ENCODE measurements around the gene RPL22. TPM values are rescaled to one million over a fixed set of nuclear protein-coding genes. Genes with fewer than 3 reads are reported as not detected.

The RPL22 gene
- total and polyA plus RNA-seq, 2 of the 8 experiments (the other 6 are each of a cell fraction or from before 2014, with no cell fraction given) = 133 to 521 TPM

DNA sequence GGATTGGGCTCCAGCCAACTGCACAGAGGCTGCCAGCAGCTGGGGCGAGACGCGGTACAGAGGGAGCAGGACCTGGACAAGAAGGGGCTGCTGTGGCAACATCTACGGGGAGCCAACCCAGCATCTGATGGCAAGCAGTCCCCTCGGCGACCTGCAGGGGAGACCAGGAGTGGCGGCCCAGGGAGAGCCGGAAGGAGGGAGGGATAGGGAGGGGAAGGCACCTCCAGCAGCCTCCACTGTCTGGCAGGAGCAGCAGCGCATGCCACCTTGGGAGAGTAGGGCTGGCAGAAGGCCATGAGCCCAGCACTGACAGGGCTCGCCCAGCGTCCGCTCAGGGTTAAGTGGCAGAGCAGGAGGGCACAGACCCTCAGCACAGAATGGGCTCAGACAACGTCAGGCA, 36.6 kb downstream of the RPL22 start:
- Histone ChIP-seq H2BK5ac (ENCODE audit: low read depth, low read length) (0 out of 2 replicates have a peak overlapping the region, but pooled peaks have one; percentile 40), H3K9me3 (ENCODE audit: insufficient read depth in 2 of 2, low read depth in 1 of 2, low read length in 1 of 2) (no peaks in the 10 kb centered on the region), H3K27ac (ENCODE audit: low read depth, low read length) (no peak overlapping the region), H2AK5ac (ENCODE audit: low read depth, low read length) (no peak overlapping the region), H3K23ac (ENCODE audit: insufficient read length) (no peak overlapping the region), H3K56ac (replicated peaks; ENCODE audit: insufficient read length, low read depth, low read length) (no peak overlapping the region), H3K18ac (ENCODE audit: extremely low read depth, low read length) (no peak overlapping the region; the same call in 1 of the 2 replicates), H4K8ac (ENCODE audit: extremely low read depth, insufficient read depth, low read length) (no peak overlapping the region), H2BK15ac (ENCODE audit: low read length) (no peak overlapping the region), H3K4ac (replicated peaks; ENCODE audit: insufficient read length, low read depth, low read length) (no peak overlapping the region), H4K20me1 (replicated peaks in 1 of 2; ENCODE audit: control insufficient read depth in 1 of 2, insufficient read depth in 2 of 2, low read length in 2 of 2) (peaks cover 3 to 7% of the 10 kb centered on the region in 2 experiments), H2BK120ac (replicated peaks; ENCODE audit: low read depth, low read length) (no peak overlapping the region), H4K91ac (replicated peaks; ENCODE audit: insufficient read length, low read length) (no peak overlapping the region), H3K23me2 (ENCODE audit: low read depth, low read length) (no peaks in the 10 kb centered on the region), H2AFZ (ENCODE audit: low read length) (no peak overlapping the region), H4K5ac (ENCODE audit: insufficient read length, low read depth, low read length) (no peak overlapping the region), H3K14ac (ENCODE audit: insufficient read length) (no peak overlapping the region), H3K4me3 (ENCODE audit: extremely low read depth in 1 of 4, insufficient read depth in 2 of 4, low read depth in 3 of 4, low read length in 4 of 4) (no peak overlapping the region), H3K4me1 (replicated peaks in 1 of 4; ENCODE audit: control insufficient read depth in 3 of 4, insufficient read depth in 4 of 4, low read length in 3 of 4) (peaks cover 0 to 8% (median 2%) of the 10 kb centered on the region in 4 experiments; a peak in 4 of 7 replicates), H3K79me1 (ENCODE audit: low read depth, low read length) (no peaks in the 10 kb centered on the region), H3K36me3 (ENCODE audit: control insufficient read depth in 2 of 4, insufficient read depth in 4 of 4, low read length in 3 of 4) (no peaks in the 10 kb centered on the region), H3K9ac (replicated peaks in 1 of 4; ENCODE audit: extremely low read depth in 1 of 4, low read depth in 3 of 4, low read length in 3 of 4) (no peak overlapping the region), H3K27me3 (replicated peaks in 1 of 4; ENCODE audit: control insufficient read depth in 3 of 4, extremely low read depth in 1 of 4, insufficient read depth in 3 of 4, low read length in 3 of 4) (no peaks in the 10 kb centered on the region; a peak in 1 of 7 replicates), H2BK20ac (ENCODE audit: low read length) (no peak overlapping the region), H2BK12ac (ENCODE audit: low read depth, low read length) (no peak overlapping the region), H3K79me2 (ENCODE audit: control insufficient read depth in 1 of 2, insufficient read depth in 2 of 2, low read length in 2 of 2) (no peaks in the 10 kb centered on the region), H3K4me2 (ENCODE audit: insufficient read depth in 1 of 2, low read depth in 2 of 2, low read length in 2 of 2) (no peak overlapping the region)
- ChIA-PET CTCF (ENCODE audit: partially characterized antibody) (interaction anchor here (1.1 to 4.7 kb wide), 7 partner anchors 8 to 110 kb away, joined by 3 to 40 read pairs (median 4); no protein-coding TSS in a partner anchor), POLR2A (ENCODE audit: partially characterized antibody) (no interaction called here)
- DNase-seq (ENCODE audit: low read depth in 1 of 2, low spot score in 2 of 2) (no peak), FAIRE-seq (no peak)
- TF ChIP-seq RFX5 (IDR thresholded peaks at IDR 0.05; ENCODE audit: borderline replicate concordance, low read depth, low read length) (no peak), POLR2AphosphoS5 (IDR thresholded peaks at IDR 0.05; ENCODE audit: low read depth, low read length) (no peak), RAD21 (IDR thresholded peaks at IDR 0.05 in 1 of 2, conservative IDR thresholded peaks at IDR 0.05 in 1 of 2; ENCODE audit: low read depth in 2 of 2, low read length in 2 of 2) (peak in 1 of 2 experiments; percentile 44; a peak in 1 of 4 replicates), KDM5A (IDR thresholded peaks at IDR 0.05; ENCODE audit: low read length) (no peak), SAP30 (IDR thresholded peaks at IDR 0.05; ENCODE audit: insufficient read depth, insufficient replicate concordance, low read length) (no peak)
- TF ChIP-seq, protein P1, sequence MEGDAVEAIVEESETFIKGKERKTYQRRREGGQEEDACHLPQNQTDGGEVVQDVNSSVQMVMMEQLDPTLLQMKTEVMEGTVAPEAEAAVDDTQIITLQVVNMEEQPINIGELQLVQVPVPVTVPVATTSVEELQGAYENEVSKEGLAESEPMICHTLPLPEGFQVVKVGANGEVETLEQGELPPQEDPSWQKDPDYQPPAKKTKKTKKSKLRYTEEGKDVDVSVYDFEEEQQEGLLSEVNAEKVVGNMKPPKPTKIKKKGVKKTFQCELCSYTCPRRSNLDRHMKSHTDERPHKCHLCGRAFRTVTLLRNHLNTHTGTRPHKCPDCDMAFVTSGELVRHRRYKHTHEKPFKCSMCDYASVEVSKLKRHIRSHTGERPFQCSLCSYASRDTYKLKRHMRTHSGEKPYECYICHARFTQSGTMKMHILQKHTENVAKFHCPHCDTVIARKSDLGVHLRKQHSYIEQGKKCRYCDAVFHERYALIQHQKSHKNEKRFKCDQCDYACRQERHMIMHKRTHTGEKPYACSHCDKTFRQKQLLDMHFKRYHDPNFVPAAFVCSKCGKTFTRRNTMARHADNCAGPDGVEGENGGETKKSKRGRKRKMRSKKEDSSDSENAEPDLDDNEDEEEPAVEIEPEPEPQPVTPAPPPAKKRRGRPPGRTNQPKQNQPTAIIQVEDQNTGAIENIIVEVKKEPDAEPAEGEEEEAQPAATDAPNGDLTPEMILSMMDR (IDR thresholded peaks at IDR 0.05; ENCODE audit: control extremely low read depth in 1 of 3, insufficient read depth in 1 of 3, low read depth in 1 of 3, low read length in 3 of 3) = peak in 2 of 3 experiments; percentile 44 to 50; a peak in 2 of 4 replicates
- 79% methylated on average over 13 of the region's 13 CpGs; no CpG with 5 or more reads in 1 of the 2 experiments for WGBS, 2 experiments (ENCODE audit: extremely low coverage in 1 of 2, insufficient coverage in 1 of 2, insufficient read length in 1 of 2, insufficient replicate concordance in 2 of 2, low coverage in 1 of 2, low lambda C conversion rate in 2 of 2, missing lambda C conversion rate in 1 of 2)
